ENCODE data around the gene CRYBA2.
A peak's percentile ranks its signal among the peaks of the same experiment; 100 is the strongest.

The CRYBA2 gene

GRCh38 chr2:219017201-219017931, 24.1 kb upstream of the CRYBA2 start:
- no peak overlapping the region for H3K27ac ChIP-seq
- H3K9me3 ChIP-seq (ENCODE audit: severe bottlenecking): no peaks in the 10 kb centered on the region
- no peak for TF ChIP-seq CTCF (IDR thresholded peaks at IDR 0.05; ENCODE audit: low read depth, low read length)
- no peak for DNase-seq
- H3K4me3 ChIP-seq (ENCODE audit: low read depth, low read length): no peak overlapping the region
- H3K27me3 ChIP-seq (ENCODE audit: insufficient read depth, low read depth, severe bottlenecking): no peaks in the 10 kb centered on the region
- no peaks in the 10 kb centered on the region for H3K36me3 ChIP-seq

- peaks cover 5% of the 10 kb centered on the region for H3K9me3 ChIP-seq (ENCODE audit: severe bottlenecking)
- no peak for DNase-seq
- no peaks in the 10 kb centered on the region for H3K36me3 ChIP-seq
- no peak overlapping the region for H3K27ac ChIP-seq
- no peak overlapping the region for H3K4me3 ChIP-seq (ENCODE audit: low read depth, low read length)
- TF ChIP-seq CTCF (IDR thresholded peaks at IDR 0.05; ENCODE audit: low read depth, low read length): no peak
- no peaks in the 10 kb centered on the region for H3K27me3 ChIP-seq (ENCODE audit: insufficient read depth, low read depth, severe bottlenecking)
Observed at GRCh38 chr2:219016721-219017120, 23.5 kb upstream of the CRYBA2 start.

DNA sequence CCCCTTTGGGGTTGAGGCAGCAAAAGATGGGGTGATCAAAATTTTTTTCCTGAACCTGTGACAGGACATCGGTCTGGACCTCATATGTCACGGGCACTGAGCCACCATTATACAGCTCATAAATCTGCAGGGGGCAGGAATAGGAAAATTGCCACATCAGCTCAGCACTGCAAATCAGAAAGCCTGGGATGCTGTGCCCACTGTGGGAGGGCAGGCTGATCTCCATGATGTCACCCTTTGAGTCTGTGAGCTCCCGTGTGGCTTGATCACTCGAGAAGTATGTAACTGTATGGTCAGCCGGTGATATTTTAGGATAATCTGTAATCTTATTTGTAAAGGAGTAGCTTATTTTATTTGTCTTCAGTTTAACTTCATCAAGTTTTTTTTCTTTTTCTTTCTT, 17.7 kb upstream of the CRYBA2 start:
- no peak for DNase-seq
- no peak for TF ChIP-seq CTCF (IDR thresholded peaks at IDR 0.05; ENCODE audit: low read depth, low read length)
- Histone ChIP-seq H3K9me3 (ENCODE audit: severe bottlenecking) (peaks cover 7% of the 10 kb centered on the region), H3K36me3 (no peaks in the 10 kb centered on the region), H3K27ac (no peak overlapping the region), H3K4me3 (ENCODE audit: low read depth, low read length) (no peak overlapping the region), H3K27me3 (ENCODE audit: insufficient read depth, low read depth, severe bottlenecking) (no peaks in the 10 kb centered on the region)

GRCh38 chr2:219010162-219010756, 17.0 kb upstream of the CRYBA2 start:
- no peaks in the 10 kb centered on the region for H3K36me3 ChIP-seq
- H3K4me3 ChIP-seq (ENCODE audit: low read depth, low read length): no peak overlapping the region
- TF ChIP-seq CTCF (IDR thresholded peaks at IDR 0.05; ENCODE audit: low read depth, low read length): peak; percentile 92
- peaks cover 7% of the 10 kb centered on the region for H3K9me3 ChIP-seq (ENCODE audit: severe bottlenecking)
- H3K27me3 ChIP-seq (ENCODE audit: insufficient read depth, low read depth, severe bottlenecking): no peaks in the 10 kb centered on the region
- H3K27ac ChIP-seq: no peak overlapping the region
- peak; percentile 71 for DNase-seq

- H3K9me3 ChIP-seq (ENCODE audit: severe bottlenecking): peaks cover 7% of the 10 kb centered on the region
- H3K4me3 ChIP-seq (ENCODE audit: low read depth, low read length): no peak overlapping the region
- no peaks in the 10 kb centered on the region for H3K36me3 ChIP-seq
- no peak for DNase-seq
- no peak for TF ChIP-seq CTCF (IDR thresholded peaks at IDR 0.05; ENCODE audit: low read depth, low read length)
- H3K27ac ChIP-seq: no peak overlapping the region
- H3K27me3 ChIP-seq (ENCODE audit: insufficient read depth, low read depth, severe bottlenecking): no peaks in the 10 kb centered on the region
Observed at GRCh38 chr2:219009294-219009693, 16.1 kb upstream of the CRYBA2 start.
